Midbrain (tissue), 1 donor: Measurements from ENCODE around the gene CD8B.
A peak's percentile ranks its signal among the peaks of the same experiment; 100 is the strongest.
"Not testable (repeated sequence)": the region's sequence is repeated elsewhere in the genome, so short reads cannot be mapped to it uniquely, and the experiment has no call there.

Source experiments
- DNase-seq: peaks from one replicate; lab custom pipeline; 2025; lab: John Stamatoyannopoulos, UW

The CD8B gene

DNA sequence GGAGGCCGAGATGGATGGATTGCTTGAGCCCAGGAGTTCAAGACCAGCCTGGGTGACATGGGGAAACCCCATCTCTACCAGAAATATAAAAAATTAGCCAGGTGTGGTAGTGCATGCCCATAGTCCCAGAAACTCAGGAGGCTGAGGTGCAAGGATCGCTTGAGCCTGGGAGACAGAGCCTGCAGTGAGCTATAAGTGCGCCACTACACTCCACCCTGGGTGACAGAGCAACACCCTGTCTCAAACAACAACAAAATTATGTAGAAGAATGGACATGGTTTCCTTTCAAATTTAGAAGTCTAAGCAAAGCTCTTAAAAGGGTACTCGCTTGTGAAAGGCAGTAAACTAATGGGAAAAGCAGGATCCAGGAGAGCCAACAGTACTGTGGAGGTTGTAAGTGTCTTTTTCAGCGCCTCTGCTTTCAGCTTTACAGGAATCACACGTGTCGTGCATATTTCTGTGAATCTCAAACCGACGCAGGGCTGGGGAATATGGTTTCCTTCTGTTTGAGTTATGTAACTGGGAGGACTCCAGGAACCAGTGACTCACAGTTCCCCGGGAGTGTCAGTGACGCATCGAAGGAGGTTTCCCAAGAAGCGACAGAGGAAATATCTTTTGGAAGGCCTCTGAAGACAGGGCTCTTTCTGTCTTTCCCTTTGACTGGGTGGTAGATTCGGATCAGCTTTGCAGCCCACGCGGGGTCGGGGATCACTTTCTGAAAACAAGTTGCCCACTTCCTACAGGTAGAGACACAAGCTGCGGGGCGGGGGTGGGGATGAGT, 24.6 kb downstream of the CD8B start:
- not testable (repeated sequence) for DNase-seq

DNA sequence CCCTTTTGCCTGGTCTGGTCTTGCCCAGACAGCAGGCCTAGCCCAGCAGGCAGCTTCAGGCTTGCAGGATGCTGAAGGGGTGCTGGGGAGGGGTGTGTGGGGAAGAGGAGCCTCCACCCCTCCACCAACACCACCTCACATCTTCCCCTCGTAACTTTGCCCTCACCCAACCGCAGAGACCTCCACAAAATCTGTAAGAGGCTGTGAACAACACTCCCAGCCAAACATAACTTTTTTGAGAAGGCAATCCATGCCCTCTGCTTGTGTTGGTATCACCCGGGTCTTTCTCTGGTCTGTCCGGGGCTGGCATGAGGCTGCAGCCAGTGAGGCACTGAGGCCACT, 26.2 kb downstream of the CD8B start:
- DNase-seq = not testable (repeated sequence)

DNA sequence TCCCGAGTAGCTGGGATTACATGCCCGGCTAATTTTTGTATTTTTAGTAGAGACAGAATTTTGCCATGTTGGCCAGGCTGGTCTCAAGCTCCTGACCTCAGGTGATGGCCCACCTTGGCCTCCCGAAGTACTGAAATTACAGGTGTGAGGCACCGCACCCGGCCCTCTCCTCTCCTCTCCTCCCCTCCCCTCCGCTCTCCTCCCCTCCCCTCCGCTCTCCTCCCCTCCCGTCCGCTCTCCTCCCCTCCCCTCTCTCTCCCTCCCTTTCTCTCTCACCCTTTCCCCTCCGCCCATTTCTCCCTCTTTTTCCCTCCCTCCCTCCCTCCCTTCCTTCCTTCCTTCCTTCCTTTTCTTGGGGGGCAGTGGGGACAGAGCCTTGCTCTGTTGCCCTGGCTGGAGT, 28.4 kb downstream of the CD8B start:
- DNase-seq = no peak

DNA sequence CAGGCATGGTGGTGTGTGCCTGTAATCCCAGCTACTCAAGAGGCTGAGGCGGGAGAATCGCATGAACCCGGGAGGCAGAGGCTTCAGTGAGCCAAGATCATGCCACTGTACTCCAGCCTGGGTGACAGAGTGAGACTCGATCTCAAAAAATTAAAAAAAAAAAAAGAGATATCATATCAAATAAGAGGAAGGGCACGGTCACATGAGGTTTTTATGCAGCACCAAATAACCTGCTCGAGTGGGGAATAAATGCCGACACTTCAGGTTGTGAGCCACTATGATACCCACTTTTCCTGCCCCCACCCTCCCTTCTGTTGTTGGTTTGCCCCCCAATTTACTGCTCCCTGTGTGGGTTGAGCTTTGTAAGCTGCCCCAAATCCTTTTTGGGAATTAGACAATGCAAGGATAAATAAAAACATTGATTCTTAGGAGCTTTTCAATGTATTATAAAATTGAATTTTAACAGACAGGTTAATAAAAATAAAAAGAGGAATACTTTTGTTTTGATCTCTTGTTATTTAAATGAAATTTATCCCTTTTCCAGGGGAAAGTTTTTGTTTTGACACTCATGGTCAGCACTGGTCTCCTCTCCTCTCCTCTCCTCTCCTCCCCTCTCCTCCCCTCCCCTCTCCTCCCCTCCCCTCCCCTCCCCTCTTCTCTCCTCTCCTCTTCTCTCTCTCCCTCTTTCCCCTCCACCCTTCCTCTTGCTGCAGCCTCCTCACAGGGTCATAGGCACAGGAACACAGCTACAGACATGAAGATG, 29.2 kb downstream of the CD8B start:
- no peak for DNase-seq

DNA sequence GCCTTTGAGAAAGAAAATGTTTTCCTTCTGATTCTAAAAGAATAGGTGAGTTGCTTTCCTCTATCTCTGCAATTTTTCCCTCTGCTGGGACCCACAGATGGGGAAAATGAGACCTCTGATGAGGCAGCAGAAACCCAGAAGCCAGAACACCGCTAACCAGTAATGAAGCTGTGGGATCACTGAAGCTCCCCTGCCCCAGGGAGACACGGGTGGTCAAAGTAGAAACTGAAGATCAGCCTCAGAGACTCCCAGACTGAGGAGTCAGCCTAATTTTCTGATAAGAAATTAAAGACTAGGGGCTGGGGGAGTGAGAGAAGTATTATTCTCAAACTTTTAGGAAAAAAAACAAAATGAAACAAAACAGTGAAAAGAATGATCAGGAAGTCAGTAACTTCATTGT, 30.1 kb downstream of the CD8B start:
- DNase-seq = no peak

DNA sequence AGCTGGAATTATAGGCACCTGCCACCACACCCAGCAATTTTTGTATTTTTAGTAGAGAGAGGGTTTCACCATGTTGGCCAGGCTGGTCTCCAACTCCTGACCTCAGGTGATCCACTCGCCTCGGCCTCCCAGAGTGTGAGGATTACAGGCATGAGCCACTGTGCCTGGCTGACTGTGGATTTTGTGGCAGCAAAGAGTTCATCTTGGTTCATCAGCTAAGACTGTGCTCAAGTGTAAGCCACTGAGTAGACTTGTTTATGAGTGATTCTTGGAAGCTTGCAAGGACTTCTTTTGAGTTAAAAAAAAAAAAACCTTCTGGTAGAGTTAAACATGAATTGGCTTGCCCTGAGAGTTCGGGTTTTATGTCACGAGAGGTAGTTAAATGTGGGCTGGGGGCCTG, 34.7 kb downstream of the CD8B start:
- DNase-seq = no peak

DNA sequence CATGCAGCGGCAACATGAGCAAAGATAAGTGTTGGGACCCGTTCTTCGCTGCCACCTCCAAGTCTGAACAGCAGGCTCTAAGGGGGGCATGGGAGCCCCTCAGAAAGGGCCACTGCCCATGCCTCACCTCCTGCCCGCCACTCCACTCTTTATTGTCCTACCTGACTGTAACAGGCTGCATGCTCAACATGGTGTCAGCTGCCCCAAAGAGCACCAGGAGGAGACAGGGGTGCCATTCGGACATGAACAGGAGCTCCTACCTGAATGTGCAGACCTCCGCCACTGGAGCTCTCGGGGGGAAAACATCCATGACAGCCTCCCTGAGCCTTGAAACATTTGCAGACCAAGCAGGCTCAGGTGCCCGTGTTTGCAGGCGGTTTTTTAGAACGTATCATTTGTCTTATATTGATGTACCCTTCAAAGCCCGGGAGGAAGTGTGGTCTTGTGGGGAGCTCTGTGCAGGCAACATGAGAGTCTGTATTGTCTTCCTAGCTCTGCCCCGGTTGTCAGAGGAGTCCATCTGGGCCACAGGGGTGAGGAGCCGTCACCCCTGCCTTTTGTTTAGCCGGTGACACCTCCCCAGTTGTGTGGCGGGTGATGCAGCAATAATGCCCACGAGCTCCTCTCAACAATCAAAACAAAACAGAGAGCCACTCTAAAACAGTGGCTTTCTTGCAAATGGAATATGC, 35.8 kb downstream of the CD8B start:
- no peak for DNase-seq

DNA sequence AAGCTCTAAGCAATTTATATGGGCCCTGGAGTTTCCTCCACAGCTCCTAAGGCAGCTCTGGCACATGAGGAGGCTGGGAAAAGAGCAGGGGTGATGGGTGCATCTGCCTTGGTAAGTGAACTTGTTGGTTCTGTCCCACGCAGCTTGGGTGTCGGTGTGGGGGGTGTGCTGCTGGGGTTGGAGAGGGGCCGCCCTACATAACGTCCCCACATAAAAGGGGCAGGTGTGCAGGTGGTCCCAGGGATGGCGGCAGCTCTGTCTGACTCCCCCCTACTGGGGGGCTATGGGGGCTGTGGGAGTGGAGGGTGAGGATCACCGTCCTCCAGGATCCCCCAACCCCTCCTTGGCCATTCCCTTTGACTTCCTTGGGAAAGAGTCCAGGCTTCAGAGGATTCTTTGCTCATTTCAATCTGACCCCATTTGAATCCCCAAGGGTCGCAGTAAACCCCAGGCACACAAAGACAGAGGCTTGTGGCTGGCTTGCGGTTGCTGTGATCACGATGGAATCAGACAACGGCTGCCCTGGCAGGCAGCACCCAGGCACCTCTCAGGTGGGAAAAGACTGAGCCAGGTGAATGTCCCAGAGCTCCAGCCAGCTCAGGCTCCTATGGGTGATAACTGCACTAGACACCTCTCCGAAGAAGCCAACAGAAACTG, 36.5 kb downstream of the CD8B start:
- no peak for DNase-seq

DNA sequence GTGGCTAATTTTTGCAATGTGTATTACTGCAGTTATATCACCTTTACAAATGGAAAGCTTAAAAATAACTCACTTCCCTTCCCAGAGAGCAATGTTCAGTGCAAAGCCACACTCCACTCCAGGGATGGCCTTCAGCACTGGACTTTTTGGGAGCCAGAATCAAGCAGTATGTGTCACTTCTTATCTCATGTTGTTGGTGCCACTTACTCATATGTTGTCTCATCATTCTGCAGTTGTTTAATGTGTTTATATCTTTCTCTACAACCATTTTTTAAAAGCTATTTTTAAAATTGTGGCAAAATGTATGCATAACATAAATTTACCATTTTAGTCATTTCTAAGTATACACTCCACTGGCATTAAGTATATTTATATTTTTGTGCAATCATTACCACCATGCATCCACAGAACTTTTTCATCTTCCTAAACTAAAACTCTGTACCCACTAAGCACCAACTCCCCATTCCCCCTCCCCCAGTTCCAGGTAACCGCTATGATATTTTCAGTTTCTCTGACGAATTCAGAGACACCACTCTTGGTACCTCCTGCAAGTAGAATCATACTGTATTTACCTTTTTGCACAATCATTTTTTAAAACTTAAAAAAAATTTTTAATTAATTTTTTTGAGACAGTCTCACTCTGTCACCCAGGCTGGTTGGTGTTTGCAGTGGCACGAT, 38.9 kb downstream of the CD8B start:
- DNase-seq = no peak

DNA sequence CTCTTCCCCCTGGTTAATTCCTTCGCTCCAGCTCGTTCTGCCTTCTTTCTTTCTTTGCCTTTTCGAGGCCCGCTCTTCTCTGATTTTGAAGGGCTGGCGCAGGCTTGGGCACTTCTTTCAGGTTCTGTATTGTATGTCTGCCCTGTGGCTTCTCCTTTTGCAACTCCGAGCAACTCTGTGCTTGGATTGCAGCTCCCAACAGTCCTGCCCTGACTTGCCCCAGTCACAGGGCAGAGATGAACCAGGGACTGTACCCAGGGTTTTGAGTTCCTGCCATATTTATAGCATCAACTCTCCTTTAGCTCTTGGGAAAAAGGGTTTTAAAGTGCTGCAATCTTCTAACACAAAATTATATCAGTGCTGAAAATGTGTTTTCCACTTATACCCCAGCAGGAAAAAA, 39.8 kb downstream of the CD8B start:
- no peak for DNase-seq

DNA sequence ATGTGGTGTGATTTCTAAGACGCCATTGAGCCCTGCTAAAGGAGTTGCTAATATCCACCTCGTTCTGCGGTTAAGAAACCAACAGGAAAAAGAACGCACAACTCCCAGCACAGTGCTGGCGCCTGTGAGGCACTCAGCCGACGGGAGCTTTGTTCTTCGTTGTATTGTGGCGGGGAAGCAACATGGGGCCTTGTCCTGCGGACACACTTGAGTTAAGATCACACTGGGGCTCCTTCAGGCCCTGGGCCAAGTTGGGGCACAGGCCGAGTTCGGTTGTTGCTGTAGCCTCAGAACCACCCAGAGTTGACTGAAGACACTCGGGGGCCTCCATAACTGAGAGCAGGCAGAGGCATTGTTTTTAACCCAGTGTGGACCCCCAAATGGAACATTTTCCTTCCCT, 40.4 kb downstream of the CD8B start:
- no peak for DNase-seq

DNA sequence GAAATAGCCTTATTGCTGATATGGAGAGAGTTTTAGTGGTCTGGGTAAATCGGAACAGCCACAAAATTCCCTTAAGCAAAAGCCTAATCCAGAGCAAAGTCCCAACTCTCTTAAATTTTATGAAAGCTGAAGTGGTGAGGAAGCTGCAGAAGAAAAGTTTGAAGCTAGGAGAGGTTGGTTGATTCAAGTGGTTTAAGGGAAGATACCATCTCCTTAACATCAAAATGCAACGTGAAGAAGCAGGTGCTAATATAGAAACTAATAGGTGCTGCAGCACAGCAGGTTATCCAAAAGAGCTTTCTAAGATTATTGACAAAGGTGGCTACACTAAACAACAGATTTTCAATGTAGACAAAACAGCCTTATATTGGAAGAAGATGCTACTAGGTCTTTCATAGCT, 42.7 kb downstream of the CD8B start:
- DNase-seq = no peak

DNA sequence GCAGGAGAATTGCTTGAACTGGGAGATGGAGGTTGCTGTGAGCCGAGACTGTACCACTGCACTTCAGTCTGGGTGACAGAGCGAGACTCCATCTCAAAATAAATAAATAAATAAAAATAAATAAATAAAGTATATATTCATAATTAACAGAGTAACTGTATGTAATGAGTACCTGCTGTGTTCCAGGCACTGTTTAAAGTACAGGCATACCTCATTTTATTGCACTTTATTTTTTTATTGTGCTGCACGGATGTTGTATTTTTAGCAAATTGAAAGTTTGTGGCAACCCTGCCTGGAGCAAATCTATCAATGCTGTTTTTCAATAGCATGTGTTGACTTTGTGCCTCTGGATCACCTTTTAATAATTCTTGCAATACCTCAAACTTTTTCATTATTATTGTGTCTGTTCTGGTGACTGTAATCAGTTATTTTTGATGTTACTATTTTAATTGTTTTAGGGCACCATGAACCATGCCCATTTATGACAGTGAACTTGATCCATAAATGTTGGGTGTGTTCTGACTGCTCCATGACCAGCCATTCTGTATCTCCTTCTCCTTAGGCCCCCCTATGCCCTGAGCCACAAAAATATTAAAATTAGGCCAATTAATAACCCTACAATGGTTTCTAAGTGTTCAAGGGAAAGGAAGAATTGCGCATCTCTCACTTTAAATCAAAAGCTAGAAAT, 43.4 kb downstream of the CD8B start:
- DNase-seq = no peak

DNA sequence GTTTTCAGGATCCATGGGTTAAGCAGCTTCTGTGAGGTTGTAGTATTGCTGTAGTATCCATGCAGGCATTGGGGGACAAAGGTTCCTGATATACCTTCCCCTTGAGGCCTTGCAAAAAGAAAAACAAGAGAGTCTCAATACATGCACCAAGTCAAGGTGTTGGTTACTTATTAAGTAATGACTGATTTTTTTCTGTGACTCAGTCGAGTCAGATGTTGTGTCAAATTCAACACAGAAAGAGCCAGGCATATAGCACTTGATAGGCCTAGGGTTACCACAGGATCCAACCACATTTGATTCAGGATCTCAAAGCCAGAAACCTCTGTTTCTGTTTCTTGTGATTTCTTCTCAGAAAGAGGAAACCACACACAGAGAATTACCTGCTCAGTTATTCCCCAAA, 46.1 kb downstream of the CD8B start:
- no peak for DNase-seq

DNA sequence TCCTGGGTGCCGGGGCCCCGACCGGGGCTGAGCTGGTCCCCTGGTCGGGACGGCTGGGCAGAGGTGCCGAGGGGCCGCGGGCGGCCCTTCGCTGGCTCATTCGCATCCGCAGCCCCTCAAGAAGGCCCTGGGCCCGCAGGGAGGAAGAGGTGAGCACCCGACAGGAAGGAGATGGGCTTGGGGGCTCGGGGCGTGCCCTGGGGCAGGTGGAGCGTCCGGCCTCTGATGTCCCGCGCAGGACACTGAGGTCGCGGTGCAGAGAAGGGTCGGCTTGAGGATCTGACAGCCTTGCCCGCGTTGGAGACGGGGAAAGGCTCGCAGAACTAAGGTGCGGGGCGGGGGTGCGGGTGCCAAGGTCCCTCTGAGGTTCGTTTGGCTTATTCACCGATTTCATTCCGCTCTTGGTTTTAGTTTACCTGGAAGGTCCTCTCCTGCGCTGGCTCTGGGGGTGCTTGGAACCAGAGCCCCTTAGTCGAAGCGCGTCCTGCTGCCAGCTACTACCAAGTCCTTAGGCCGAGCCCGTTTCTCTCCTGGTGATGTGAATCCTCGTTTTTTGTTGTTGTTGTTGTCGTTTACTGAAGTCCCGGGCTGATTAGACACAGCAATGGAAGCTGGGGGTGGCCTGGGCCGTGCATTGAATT, 52.1 kb downstream of the CD8B start:
- DNase-seq = no peak

DNA sequence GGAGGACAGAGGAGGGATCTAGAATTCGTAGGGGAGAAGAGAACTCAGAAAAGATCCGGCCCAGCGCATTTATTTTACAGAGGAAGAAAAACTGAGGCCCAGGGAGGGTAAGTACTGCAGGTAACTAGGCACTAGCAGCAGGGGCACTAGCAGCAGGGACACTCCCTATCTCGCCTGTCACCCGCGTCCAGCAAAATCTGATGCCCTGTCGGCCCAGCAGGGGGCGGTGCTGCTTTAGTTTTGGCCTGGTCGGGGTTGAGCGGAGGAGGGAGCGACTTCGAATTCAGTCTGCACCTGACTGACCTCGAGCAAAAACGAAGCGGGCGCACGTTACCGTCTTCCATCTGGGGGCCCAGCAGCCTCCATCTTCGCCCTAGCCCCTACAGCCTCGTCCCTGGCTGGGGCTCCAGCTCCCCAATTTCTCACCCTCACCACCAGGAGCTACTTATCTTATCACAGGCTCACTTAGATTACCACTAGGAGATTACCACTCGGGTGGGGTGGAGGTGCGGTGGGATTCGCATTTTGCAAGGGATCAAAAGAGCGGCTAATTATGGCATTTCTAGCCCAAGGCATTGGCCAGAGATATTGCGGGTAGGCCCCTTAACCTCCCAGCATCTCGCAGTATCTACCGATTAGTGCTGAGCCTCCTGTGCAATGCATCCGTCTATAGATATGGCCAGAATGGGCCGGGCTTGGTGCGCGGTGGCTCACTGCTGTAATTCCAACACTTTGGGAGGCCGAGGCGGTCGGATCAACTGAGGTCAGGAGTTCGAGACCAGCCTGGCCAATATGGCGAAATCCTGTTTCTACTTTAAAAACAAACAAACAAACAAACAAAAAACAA, 53.1 kb downstream of the CD8B start:
- peak; percentile 76 for DNase-seq

DNA sequence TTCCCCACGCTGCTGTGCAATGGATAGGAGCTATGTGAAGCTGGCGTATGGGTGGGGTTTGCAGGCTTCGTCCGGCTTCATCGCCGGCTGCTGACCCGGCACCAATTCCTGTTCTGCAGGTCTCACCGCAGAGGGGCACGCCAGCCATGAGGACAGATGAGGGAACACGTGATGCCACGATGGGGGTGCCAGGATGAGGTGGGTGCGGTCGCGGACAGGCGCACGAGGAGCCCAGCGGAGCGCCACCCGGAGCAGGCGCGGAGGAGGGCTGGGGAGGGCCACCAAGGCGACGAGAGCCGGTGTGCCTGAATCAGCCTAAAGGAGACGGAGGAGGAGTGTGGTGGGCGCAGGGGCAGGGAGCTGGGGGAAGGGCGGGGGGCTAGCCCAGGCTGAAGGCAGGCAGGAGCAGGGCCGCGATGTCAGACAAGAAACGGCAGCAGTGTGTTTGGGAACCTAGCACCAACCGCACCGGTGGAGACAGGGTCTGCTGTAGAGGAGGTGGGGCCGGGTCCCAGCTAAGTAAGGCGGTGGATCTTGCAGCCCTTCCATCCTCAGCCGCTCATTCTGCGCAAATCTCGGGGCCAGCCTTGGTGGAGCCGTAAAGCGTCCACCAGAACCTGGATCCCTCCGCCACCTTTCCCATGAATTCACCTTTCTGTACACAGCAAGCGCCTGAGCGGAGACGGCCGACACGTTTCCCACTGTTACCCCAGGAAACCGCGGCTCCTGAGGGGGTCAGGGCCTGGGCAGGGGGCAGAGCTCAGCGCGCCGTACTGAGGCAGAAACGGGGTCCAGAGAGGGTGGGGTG, 54.0 kb downstream of the CD8B start:
- DNase-seq = no peak

DNA sequence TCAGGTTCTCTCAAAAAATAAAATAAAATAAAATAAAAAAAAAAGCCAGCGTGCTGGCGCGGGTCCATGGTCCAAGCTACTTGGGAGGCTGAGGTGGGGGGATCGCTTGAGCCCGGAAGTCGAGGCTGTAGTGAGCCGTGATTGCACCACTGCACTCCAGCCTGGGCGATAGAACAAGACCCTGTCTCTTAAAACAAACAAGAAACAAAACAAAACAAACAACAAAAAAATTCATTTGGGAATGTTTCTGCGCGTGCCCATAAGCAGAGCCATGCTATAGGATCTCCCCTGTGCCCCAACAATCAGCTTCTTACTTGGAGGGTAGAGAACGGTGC, 54.6 kb downstream of the CD8B start:
- no peak for DNase-seq
